RWPE1 (cell line): ENCODE data around the gene ESAM.
A peak's percentile ranks its signal among the peaks of the same experiment; 100 is the strongest.

Source experiments
- CTCF ChIA-PET: fragments of 350-600 bp; sonication (Branson Sonifier 250); formaldehyde crosslinking; extraction: SDS; loops from one replicate; lab custom pipeline; 2021; lab: Yijun Ruan, JAX
- POLR2A ChIA-PET: fragments of 400-600 bp; formaldehyde crosslinking; extraction: SDS; loops from one replicate; lab custom pipeline; 2020; ENCODE audit warnings: antibody characterized with exemption; ENCODE audit not compliant: low non-redundant PET; lab: Yijun Ruan, JAX
- DNase-seq: peaks from one replicate; pipeline ENCODE4 v3.0.0; 2012; ENCODE audit warnings: low spot score
- H3K27ac ChIP-seq: fragments of 450-650 bp; 2 replicates; pipeline ENCODE4 v1.5.1; 2017
- TF ChIP-seq, protein P1 (sequence below): fragments of 450-650 bp; conservative IDR thresholded peaks from 2 replicates; pipeline ENCODE4 v1.5.1; 2017; ENCODE audit warnings: low read depth, mild to moderate bottlenecking

ESAM gene

DNA sequence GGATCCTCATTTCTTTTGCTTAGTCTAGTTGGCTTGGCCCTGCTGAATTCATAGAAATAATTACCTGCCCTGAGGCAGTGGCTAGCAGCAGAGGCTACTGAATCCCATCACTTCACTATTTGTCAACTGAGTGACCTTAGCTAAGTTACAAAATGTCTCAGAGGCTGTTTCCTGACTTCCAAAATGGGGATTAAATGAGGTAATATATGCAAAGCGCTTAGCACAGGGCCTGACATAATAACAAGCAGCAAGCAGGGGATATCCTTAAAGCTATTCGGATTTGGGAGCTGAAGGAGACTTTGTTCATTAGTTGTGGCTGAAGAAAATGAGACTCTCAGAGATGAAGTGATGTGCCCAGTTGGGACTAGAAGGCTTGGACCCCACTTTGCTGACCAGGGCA lies 19.5 kb downstream of the ESAM start:
- TF ChIP-seq, protein P1, sequence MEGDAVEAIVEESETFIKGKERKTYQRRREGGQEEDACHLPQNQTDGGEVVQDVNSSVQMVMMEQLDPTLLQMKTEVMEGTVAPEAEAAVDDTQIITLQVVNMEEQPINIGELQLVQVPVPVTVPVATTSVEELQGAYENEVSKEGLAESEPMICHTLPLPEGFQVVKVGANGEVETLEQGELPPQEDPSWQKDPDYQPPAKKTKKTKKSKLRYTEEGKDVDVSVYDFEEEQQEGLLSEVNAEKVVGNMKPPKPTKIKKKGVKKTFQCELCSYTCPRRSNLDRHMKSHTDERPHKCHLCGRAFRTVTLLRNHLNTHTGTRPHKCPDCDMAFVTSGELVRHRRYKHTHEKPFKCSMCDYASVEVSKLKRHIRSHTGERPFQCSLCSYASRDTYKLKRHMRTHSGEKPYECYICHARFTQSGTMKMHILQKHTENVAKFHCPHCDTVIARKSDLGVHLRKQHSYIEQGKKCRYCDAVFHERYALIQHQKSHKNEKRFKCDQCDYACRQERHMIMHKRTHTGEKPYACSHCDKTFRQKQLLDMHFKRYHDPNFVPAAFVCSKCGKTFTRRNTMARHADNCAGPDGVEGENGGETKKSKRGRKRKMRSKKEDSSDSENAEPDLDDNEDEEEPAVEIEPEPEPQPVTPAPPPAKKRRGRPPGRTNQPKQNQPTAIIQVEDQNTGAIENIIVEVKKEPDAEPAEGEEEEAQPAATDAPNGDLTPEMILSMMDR = no peak
- CTCF ChIA-PET = interaction anchor here (0.6 kb wide), 1 partner anchor 99 kb away, joined by 4 read pairs; no protein-coding TSS in a partner anchor
- DNase-seq = no peak
- H3K27ac ChIP-seq = no peak overlapping the region
- POLR2A ChIA-PET = no interaction called here

DNA sequence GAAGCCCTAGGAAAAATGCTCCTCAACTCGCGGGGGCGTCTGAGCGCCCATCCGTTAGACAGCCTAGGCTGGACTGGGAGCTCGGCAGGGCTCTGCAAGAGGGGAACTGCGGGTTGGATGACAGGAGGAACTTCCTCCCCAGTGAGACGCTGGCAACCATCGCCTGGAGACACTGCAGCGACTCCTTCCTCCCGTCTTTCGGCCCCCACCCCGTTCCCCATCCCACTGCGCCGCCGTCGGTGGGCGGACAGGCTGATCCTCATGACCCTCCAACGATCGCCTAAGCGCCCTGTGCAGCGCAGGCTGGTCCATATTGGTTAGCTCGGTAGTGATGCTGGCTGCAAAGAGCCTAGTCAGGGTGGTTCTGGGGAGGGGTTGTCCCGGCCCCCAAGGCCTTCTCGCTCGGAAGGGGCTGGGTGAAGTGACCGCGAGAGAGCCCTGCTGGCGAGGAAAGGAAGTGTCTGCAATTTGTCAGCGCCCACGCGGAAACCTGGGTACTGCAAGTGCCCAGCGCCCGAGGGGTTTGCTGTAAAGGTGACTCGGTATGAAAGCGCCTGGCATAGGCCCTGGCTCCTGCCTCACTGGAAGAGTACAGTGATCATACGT lies 21.7 kb downstream of the ESAM start:
- TF ChIP-seq, protein P1 = peak; percentile 52
- H3K27ac ChIP-seq = no peak overlapping the region
- DNase-seq = no peak
- POLR2A ChIA-PET = no interaction called here
- CTCF ChIA-PET = interaction anchor here (0.6 to 1.2 kb wide), 6 partner anchors 11 to 129 kb away, joined by 3 to 4 read pairs (median 4); no protein-coding TSS in a partner anchor

DNA sequence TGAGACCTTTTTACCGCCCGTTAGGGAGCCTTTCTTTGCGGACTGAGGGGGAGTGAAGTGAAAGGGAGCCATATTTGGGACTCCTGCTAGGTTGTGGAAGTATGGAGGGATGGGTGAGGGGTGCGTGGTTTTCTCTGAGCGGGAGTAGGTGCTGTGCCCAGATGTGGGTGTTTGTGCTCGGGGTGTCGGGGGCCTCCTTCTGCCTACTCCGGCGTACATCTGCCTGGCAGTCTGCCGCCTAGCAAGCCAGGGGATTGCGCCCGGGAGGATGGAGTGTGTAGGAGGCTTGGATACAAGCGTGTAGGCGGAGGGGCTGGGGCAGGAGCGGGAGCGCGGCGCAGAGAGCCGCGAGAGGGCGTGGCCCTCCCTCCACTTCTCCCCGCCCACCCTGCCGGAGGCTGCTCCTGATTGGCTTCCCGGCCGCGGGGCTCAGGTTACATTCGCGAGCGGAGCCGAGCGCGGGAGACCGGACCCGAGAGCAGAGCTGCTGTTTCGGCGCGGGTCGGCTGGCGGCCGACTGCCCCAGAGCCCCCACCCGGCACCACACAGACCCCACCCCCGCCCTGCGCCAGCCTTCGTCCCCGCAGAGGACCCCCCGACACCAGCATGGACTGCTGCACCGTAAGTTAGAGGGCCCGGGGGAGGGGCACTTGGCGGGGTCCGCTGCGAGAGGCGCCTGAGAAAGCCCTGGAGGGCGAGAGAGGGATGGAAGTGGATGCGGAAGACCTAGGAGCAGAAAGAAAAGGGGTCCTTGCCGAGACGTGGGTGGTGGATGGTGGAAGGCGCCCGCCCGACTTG lies 22.4 kb downstream of the ESAM start, which contains the start of gene NRGN:
Gene NRGN, plus strand, starts transcription at position 464 of the 798 bp plus-strand sequence. Its CDS starts 143 bp downstream, at position 607.
- ChIA-PET POLR2A (no interaction called here), CTCF (interaction anchor here (0.7 to 1.2 kb wide), 2 partner anchors 22 to 130 kb away, joined by 3 to 4 read pairs; no protein-coding TSS in a partner anchor)
- H3K27ac ChIP-seq = no peak within 1 kb of the TSS
- TF ChIP-seq, protein P1 = no peak
- DNase-seq = peak; percentile 97

DNA sequence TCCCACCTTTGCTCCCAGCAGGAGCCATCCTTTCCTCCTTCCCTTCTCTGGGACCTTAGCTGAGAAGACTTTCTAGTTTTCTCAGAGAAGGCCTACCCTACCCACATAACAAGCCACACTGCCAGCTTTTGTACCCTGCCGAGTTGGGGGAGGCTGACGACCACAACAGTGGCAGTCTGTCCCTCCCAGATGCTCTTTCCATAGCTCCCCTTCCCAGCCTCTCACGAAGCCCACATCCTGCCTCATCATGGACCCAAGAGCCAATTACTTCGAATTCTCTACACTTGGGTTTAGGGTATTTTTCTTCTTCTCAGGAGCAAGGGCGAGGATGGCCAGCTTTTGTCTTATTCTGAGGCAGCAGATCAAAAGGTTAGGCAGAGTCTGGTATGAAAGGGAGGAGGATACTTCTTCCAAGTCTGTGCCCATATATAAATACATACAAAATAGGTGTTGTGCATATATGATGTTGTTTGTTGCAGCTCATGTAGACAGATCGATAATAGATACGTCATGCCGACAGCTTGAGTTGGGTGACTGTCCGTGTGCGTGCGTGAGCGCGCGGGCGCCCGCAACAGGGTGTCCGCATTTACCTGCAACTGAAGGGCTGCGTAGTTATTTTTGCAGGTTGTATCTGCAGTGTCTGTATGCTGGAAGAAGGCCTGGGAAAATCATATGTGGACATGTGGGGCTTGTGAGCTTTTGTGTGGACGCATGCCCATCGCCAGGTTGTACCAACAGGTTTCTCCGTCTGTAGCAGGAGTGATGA lies 23.2 kb downstream of the ESAM start:
- TF ChIP-seq, protein P1 = no peak
- CTCF ChIA-PET = interaction anchor here (0.6 to 1.1 kb wide), 3 partner anchors 24 to 258 kb away, joined by 4 read pairs; no protein-coding TSS in a partner anchor

DNA sequence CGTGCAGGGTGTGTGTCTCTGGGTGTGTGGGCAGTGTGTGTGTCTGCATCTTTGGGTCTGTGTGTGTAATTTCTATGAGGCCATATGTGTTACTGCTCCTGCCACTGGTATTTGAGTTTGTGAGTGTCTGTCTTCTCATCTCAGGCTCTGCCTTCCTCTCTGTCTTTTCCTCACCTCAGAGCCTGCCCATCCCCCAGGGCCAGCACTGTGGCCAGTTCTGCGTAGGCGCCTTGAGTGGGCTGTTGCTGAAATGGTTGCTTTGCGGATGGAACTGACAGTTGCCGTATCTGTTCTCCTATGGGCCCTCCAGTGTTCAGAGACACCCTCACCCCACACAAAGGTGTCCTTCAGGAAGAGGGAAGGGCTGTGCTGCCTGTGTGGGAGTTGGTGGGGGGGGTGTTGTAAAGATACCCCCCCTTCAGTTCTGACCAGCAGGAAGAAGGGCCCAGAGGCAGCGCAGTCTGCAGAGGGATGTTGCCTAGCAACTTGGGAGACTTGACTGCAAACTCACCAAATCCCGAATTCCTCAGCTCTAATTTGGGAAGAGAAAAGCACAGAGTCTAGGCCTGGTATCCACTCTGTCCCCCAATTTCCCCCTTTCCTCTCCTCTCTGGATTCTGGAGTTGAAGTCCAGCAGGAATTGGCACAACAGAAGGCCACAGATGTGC lies 24.3 kb downstream of the ESAM start:
- POLR2A ChIA-PET = no interaction called here
- TF ChIP-seq, protein P1 = no peak
- no peak overlapping the region for H3K27ac ChIP-seq
- CTCF ChIA-PET = interaction anchor here (1.1 kb wide), 1 partner anchor 25 kb away, joined by 4 read pairs; no protein-coding TSS in a partner anchor
- no peak for DNase-seq

More for the DNA sequence above, 23.2 kb downstream of the ESAM start:
- H3K27ac ChIP-seq = no peak overlapping the region
- POLR2A ChIA-PET = no interaction called here
- DNase-seq = no peak
